ENCODE results near the gene PIM1. TPM values are rescaled to one million over a fixed set of nuclear protein-coding genes. Genes with fewer than 3 reads are reported as not detected.

The PIM1 gene
- total and polyA plus RNA-seq, 9 of the 15 experiments (the other 6 are each of a cell fraction or from before 2014, with no cell fraction given), result 19.0 to 789 (median 212) TPM

DNA sequence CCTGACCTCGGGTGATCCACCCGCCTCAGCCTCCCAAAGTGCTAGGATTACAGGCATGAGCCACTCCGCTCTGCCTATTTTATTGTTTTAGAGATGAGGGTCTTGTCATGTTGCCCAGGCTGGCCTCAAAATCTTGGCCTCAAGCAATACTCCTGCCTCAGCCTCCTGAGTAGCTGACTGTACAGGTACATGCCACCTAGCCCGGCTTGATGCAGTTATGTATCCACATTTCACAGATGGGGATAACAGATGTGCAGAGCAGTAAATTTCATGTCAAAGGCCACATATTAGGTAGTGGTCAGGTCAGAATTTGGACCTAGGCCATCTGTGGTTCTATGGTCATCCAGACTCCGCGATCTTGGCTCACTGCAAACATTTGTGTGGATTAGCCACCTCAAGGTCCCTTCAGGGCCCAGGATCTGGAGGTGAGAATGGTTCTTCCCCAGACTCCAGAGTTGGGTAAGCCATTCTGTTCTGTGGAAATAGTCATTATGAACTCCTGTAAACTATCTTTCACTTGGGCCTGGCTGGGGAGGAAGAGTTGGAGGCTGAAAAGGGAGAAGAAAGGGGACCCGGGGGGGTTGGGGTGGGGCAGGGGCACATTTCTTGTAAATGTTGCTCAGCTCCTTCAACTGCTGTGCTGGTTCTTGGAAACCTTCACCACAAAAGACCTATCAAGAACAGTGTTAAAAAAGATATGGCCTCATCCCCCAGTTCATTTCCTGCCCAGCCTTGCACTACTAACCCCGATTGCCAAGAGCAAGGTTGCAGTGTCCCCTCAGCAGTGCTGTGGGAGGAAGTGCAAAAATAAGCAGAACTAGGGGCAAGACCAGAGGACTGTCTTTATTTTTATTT, 13.0 kb downstream of the PIM1 start (continued):
- TF ChIP-seq SMAD1 (IDR thresholded peaks at IDR 0.05; ENCODE audit: low read depth, low read length, partially characterized antibody) (peak; percentile 87), NCOA2 (IDR thresholded peaks at IDR 0.05; ENCODE audit: partially characterized antibody in 2 of 2) (peak; percentile 89 to 92), ZFP30 (CRISPR knock-in tag; IDR thresholded peaks at IDR 0.05; ENCODE audit: borderline replicate concordance) (no peak), FOXO4 (CRISPR knock-in tag; IDR thresholded peaks at IDR 0.05) (no peak), PRMT5 (CRISPR knock-in tag; IDR thresholded peaks at IDR 0.05) (no peak), ZNF431 (CRISPR knock-in tag; IDR thresholded peaks at IDR 0.05) (no peak), ZNF445 (CRISPR knock-in tag; IDR thresholded peaks at IDR 0.05; ENCODE audit: low read depth) (no peak), COPS2 (conservative IDR thresholded peaks at IDR 0.05) (no peak), SAFB2 (IDR thresholded peaks at IDR 0.05; ENCODE audit: borderline replicate concordance, low read depth, low read length, severe bottlenecking) (no peak), ELF1 (tag; IDR thresholded peaks at IDR 0.05) (0 out of 2 replicates have a peak, but pooled peaks have one; percentile 34), ELF2 (CRISPR knock-in tag; IDR thresholded peaks at IDR 0.05) (peak; percentile 81), TRIM28 (IDR thresholded peaks at IDR 0.05) (no peak), KAT8 (IDR thresholded peaks at IDR 0.05; ENCODE audit: low read depth) (no peak), RUNX1 (IDR thresholded peaks at IDR 0.05; ENCODE audit: low read depth) (peak; percentile 96), CSDE1 (IDR thresholded peaks at IDR 0.05) (no peak), RBFOX2 (IDR thresholded peaks at IDR 0.05; ENCODE audit: low read depth, low read length) (peak; percentile 62), RBM25 (IDR thresholded peaks at IDR 0.05; ENCODE audit: low read depth, low read length, severe bottlenecking) (peak; percentile 19)
- TF ChIP-seq, protein P1, sequence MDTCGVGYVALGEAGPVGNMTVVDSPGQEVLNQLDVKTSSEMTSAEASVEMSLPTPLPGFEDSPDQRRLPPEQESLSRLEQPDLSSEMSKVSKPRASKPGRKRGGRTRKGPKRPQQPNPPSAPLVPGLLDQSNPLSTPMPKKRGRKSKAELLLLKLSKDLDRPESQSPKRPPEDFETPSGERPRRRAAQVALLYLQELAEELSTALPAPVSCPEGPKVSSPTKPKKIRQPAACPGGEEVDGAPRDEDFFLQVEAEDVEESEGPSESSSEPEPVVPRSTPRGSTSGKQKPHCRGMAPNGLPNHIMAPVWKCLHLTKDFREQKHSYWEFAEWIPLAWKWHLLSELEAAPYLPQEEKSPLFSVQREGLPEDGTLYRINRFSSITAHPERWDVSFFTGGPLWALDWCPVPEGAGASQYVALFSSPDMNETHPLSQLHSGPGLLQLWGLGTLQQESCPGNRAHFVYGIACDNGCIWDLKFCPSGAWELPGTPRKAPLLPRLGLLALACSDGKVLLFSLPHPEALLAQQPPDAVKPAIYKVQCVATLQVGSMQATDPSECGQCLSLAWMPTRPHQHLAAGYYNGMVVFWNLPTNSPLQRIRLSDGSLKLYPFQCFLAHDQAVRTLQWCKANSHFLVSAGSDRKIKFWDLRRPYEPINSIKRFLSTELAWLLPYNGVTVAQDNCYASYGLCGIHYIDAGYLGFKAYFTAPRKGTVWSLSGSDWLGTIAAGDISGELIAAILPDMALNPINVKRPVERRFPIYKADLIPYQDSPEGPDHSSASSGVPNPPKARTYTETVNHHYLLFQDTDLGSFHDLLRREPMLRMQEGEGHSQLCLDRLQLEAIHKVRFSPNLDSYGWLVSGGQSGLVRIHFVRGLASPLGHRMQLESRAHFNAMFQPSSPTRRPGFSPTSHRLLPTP (IDR thresholded peaks at IDR 0.05; ENCODE audit: borderline replicate concordance, extremely low read depth, insufficient read length), result no peak
- TF ChIP-seq, protein P2, sequence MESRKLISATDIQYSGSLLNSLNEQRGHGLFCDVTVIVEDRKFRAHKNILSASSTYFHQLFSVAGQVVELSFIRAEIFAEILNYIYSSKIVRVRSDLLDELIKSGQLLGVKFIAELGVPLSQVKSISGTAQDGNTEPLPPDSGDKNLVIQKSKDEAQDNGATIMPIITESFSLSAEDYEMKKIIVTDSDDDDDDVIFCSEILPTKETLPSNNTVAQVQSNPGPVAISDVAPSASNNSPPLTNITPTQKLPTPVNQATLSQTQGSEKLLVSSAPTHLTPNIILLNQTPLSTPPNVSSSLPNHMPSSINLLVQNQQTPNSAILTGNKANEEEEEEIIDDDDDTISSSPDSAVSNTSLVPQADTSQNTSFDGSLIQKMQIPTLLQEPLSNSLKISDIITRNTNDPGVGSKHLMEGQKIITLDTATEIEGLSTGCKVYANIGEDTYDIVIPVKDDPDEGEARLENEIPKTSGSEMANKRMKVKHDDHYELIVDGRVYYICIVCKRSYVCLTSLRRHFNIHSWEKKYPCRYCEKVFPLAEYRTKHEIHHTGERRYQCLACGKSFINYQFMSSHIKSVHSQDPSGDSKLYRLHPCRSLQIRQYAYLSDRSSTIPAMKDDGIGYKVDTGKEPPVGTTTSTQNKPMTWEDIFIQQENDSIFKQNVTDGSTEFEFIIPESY (CRISPR knock-in tag; IDR thresholded peaks at IDR 0.05), result peak; percentile 62; the same call in 1 of the 2 replicates
